ENCODE data around the gene ARMC12.
"Not testable (repeated sequence)": the region's sequence is repeated elsewhere in the genome, so short reads cannot be mapped to it uniquely, and the experiment has no call there.

Gene ARMC12

DNA sequence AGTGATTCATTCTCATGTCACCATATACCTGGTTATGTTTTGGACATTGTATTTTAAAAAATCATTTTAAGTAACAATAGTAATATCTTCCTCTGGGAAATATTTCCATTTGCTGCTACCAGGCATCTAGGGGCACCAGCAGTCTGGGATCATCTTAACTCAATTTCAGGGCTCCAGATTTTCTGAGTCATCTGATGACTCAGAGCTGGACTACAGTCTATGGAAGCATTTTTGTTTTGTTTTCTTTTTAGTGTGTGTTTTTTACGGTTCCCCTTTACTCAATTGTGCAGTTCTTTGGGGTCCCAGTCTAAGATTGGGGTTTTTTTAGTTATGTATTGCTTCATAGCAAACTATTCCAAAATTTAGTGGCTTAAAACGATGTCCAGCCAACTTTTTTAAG is 42.4 kb upstream of the ARMC12 start:
- H3K4me3 ChIP-seq (ENCODE audit: low read depth, low read length) = no peak overlapping the region
- TF ChIP-seq, protein P1, sequence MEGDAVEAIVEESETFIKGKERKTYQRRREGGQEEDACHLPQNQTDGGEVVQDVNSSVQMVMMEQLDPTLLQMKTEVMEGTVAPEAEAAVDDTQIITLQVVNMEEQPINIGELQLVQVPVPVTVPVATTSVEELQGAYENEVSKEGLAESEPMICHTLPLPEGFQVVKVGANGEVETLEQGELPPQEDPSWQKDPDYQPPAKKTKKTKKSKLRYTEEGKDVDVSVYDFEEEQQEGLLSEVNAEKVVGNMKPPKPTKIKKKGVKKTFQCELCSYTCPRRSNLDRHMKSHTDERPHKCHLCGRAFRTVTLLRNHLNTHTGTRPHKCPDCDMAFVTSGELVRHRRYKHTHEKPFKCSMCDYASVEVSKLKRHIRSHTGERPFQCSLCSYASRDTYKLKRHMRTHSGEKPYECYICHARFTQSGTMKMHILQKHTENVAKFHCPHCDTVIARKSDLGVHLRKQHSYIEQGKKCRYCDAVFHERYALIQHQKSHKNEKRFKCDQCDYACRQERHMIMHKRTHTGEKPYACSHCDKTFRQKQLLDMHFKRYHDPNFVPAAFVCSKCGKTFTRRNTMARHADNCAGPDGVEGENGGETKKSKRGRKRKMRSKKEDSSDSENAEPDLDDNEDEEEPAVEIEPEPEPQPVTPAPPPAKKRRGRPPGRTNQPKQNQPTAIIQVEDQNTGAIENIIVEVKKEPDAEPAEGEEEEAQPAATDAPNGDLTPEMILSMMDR (IDR thresholded peaks at IDR 0.05; ENCODE audit: low read depth, low read length, missing control alignments) = no peak
- no peak for DNase-seq (ENCODE audit: low read depth)

DNA sequence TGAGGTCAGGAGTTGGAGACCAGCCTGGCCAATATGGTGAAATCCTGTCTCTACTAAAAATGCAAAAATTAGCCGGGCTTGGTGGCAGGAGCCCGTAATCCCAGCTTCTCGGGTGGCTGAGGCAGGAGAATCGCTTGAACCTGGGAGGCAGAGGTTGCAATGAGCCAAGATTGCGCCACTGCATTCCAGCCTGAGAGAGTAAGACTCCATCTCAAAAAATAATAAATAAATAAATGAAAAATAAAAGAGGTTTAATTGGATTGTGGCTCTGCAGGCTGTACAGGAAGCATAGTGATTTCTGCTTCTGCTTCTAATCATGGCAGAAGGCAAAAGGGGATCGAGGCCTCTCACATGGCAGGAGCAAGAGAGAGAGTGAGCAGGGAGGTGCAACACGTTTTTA is 38.4 kb upstream of the ARMC12 start:
- H3K4me3 ChIP-seq (ENCODE audit: low read depth, low read length); DNase-seq (ENCODE audit: low read depth): not testable (repeated sequence)

DNA sequence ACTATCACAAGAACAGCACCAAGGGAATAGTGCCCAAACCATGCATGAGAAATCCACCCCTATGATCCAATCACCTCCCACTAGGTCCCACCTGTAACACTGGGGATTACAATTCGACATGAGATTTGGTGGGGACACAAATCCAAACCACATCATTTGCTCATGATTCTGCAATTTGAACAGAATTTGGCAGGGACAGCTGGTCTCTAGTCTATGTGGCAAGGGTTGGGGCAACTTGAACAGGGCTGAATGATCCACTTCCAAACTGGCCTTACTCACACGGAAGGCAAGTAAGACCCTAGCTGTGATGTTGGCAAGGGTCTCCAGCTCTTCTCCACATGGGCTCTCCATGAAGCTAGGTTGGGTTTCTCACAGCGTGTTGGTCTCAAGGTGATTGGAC is 38.0 kb upstream of the ARMC12 start:
- no peak for DNase-seq (ENCODE audit: low read depth)
- no peak overlapping the region for H3K4me3 ChIP-seq (ENCODE audit: low read depth, low read length)
- TF ChIP-seq, protein P1 (IDR thresholded peaks at IDR 0.05; ENCODE audit: low read depth, low read length, missing control alignments) = no peak

DNA sequence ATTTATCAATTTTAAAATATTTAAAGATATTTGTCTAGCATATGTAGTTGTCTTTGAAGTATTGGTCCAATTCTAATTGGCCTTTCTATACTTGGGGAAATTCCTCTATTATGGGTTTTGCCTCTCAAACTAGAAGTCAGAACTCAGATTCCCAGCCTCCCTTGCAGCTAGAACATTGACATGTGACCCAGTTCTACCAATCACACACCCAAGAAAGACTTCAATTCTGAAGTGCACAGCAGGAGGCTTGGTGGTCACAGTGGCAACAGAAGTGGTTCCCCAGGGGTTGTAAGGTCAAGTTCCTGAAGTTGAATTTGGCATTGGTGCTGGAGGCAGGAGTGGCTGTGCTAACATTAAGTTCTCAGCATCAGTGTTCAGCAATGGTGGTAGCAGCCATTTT is 33.3 kb upstream of the ARMC12 start:
- TF ChIP-seq, protein P1 (IDR thresholded peaks at IDR 0.05; ENCODE audit: low read depth, low read length, missing control alignments) = no peak
- DNase-seq (ENCODE audit: low read depth) = no peak
- no peak overlapping the region for H3K4me3 ChIP-seq (ENCODE audit: low read depth, low read length)

DNA sequence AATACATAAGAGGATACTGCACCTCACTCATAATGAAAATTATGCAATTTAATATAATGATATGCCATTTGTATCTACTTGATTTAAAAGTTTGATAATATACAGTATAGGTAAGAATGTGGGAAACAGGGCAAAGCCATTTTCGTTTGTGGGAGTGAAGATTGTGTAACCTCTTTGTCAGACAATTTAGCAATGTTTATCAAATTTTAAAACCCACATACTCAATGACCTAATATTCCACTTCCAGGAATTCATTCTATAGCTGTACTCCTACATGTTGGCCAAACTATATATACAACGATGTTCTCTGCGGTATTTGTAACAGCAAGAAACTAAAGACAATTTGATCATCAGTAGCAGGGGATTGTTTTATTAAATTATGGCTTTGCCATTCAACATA is 30.4 kb upstream of the ARMC12 start:
- no peak for DNase-seq (ENCODE audit: low read depth)
- H3K4me3 ChIP-seq (ENCODE audit: low read depth, low read length) = no peak overlapping the region
- TF ChIP-seq, protein P1 (IDR thresholded peaks at IDR 0.05; ENCODE audit: low read depth, low read length, missing control alignments) = no peak

DNA sequence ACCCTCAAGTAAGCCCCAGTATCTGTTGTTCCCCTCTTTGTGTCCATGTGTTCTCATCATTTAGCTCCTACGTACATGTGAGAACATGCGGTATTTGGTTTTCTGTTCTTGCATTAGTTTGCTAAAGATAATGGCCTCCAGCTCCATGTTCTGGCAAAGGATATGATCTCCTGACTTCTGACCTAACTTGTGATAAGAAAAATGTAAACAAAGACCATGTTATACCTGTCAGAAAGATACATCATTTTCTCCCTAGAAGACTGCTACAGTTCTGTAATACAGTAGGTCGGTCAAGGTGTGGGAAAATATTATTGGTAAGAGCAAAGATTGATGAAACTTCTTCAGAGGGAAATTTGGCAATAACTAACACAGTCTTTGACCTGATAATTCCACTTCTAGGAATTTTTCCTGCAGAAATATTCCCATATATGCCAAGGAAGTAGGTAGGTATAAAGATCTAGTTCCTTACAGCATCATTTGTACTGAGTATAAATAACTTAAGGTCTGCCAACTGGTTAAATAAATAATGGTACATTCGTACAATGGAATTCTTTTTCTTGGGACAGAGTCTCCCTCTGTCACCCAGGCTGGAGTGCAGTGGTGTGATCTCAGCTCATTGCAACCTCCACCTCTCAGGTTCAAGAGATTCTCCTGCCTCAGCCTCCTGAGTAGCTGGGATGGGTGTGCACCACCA is 29.0 kb upstream of the ARMC12 start:
- TF ChIP-seq, protein P1 (IDR thresholded peaks at IDR 0.05; ENCODE audit: low read depth, low read length, missing control alignments) = no peak
- H3K4me3 ChIP-seq (ENCODE audit: low read depth, low read length) = no peak overlapping the region
- DNase-seq (ENCODE audit: low read depth) = no peak

DNA sequence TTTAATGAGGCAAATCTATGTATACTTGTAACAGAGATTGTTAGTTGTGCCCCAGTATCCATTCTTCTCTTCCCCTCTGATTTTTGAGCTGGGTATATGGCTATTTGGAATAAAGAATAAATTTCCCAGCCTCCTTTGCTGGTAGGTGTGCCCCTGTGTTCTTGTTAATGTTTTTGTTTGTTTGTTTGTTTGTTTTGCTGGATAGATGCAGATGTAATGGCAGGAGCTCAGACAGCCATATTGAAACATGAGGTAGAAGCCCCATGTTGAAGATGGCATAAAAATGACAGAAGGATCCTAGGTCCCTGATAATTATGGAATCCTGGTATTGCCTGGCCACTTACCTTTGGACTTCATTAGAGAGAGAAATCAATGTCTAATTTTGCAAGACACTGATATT is 28.2 kb upstream of the ARMC12 start:
- H3K4me3 ChIP-seq (ENCODE audit: low read depth, low read length) = no peak overlapping the region
- no peak for DNase-seq (ENCODE audit: low read depth)
- TF ChIP-seq, protein P1 (IDR thresholded peaks at IDR 0.05; ENCODE audit: low read depth, low read length, missing control alignments) = no peak
